Fibroblast of mammary gland (primary cell): ENCODE data around the gene LSM5.

Experiments
- DNase-seq: peaks from one replicate; pipeline ENCODE4 v3.0.0-alpha.2; 2010; ENCODE audit warnings: low read depth
- H3K4me3 ChIP-seq: 2 replicates; pipeline ENCODE4 v1.5.1; 2011; ENCODE audit warnings: low read depth, mild to moderate bottlenecking, low read length, moderate library complexity; ENCODE audit not compliant: control insufficient read depth
- TF ChIP-seq, protein P1 (sequence below): conservative IDR thresholded peaks from 2 replicates; pipeline ENCODE4 v1.5.1; 2011; ENCODE audit warnings: low read depth, low read length, inconsistent platforms; ENCODE audit not compliant: control insufficient read depth, insufficient read depth

The LSM5 gene

DNA sequence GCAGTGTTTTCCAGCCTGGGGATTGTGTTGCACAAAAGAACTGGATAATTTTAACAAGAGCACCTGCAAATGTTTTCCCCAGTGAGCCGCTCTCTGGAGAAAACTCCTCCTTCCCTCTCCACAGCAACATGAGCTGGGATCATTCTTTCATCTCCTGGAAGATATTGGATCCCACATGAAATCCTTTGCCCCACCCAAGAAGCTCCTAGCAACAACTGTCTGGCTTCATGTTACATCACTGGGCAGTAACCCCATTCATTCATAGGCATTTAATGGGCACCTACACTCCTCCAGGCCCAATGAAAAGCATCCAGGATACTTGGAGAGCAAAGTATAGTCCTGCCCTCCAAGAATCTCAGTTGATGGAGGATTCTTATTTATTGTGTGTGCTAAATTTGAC, 27.2 kb downstream of the LSM5 start:
- H3K4me3 ChIP-seq: no peak overlapping the region
- no peak for DNase-seq
- TF ChIP-seq, protein P1, sequence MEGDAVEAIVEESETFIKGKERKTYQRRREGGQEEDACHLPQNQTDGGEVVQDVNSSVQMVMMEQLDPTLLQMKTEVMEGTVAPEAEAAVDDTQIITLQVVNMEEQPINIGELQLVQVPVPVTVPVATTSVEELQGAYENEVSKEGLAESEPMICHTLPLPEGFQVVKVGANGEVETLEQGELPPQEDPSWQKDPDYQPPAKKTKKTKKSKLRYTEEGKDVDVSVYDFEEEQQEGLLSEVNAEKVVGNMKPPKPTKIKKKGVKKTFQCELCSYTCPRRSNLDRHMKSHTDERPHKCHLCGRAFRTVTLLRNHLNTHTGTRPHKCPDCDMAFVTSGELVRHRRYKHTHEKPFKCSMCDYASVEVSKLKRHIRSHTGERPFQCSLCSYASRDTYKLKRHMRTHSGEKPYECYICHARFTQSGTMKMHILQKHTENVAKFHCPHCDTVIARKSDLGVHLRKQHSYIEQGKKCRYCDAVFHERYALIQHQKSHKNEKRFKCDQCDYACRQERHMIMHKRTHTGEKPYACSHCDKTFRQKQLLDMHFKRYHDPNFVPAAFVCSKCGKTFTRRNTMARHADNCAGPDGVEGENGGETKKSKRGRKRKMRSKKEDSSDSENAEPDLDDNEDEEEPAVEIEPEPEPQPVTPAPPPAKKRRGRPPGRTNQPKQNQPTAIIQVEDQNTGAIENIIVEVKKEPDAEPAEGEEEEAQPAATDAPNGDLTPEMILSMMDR: no peak

DNA sequence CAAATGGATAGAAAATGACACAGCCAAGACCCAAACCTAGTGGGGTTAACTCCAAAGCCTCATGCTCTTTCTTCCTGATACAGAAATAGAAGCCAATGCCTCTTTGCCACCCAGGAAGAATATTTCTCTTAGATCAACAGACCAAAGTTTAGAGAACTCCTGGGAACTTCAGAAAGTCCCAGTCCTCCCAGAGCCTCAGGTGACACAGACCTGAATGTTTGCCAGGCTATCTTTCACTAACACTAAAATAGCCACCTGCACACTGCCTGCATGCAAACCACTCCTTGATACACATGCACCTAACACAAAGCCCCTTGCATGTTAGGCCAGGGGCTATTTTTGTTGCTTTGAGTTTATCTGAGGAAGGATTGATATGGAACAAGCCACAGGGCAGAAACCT, 27.7 kb downstream of the LSM5 start:
- DNase-seq: no peak
- no peak overlapping the region for H3K4me3 ChIP-seq
- TF ChIP-seq, protein P1: no peak

DNA sequence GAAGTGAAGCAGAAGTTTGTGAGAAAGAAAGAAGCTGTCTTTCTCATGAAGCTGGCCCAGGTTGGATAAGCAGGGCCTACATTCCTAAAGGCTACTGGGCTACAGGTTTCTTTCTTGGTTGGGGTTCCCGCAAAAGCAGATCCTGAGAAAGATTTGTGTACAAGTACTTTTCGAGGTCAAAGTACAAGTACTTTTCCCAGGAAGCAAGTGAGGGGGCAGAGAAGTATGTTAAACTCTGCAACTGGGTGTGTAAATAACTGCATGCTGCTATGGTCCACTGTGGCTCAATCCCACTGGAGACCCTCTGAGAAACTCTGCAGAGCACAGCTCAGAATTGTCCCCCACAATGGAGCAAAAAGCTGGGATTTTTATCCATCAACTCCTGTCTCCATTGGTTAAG, 28.7 kb downstream of the LSM5 start:
- TF ChIP-seq, protein P1: no peak
- DNase-seq: no peak
- no peak overlapping the region for H3K4me3 ChIP-seq

DNA sequence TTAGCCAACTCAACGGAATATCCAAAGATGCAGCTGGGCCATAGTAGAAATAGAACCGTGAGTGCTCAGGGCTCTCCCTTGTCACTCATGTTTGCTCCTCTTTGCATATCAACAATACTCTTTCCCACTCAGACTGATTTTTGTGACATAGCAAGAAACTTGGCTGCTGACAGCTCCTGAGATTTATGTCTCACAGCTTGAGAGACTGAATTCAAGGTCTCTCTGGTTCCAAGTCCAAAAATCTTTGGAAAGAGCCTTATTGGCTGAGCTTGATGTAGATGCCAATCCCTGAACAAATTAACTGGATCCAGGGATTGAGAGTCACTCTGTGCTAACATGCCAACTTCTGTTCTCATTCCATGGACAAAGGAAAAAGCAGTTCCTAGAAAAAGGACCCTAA, 30.4 kb downstream of the LSM5 start:
- TF ChIP-seq, protein P1: no peak
- H3K4me3 ChIP-seq: no peak overlapping the region
- DNase-seq: no peak

DNA sequence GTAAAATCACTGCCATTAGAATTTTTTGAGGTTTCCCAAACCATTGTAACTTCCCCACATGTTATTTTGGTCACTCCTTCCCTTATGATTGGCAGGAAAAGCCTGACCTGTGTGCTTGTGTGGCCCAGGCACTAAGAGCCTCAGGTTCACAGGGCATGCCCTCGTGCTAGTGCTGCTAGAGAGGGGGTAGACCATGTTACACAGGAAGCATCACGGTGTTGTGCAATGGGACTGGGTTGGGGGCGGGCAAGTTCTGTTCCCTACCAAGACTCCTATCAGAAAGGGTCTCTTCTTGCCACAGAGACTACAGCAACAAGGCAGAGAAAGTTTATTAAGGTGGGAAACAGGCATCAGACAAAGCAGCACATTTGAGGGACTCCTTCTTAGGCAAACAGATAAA, 32.2 kb downstream of the LSM5 start:
- TF ChIP-seq, protein P1: no peak
- no peak overlapping the region for H3K4me3 ChIP-seq
- DNase-seq: no peak

DNA sequence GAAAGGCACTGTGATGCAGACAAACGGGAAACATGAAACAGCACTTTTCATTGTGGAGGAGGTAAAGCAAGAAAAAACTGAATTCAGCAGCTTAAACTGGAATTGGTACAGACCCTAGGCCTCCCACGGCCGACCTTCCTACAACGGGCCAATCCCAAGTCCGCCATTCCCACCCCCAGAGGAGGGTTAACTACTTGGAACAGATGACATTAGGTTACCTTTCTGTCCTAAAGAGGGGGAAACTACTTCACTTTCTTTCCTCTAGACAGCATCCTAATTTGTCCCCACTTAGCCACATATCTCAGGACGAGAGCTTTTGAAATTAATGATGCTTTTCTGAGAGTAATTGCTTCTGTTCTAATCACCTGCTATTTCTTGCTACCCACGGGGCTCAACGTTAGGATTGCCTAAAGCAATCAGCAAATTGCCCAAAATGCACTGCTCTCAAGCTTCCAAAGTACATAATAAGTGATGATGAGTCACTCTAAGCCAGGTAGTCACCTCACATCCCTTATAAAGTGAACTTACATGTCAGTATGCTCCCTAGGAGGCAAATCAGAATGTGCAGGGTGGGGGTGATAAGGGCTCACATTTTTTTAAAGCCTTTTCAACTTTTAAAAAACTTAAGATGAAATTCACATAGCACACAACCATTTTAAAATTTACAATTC, 36.7 kb downstream of the LSM5 start:
- H3K4me3 ChIP-seq: no peak overlapping the region
- no peak for DNase-seq
- TF ChIP-seq, protein P1: no peak

DNA sequence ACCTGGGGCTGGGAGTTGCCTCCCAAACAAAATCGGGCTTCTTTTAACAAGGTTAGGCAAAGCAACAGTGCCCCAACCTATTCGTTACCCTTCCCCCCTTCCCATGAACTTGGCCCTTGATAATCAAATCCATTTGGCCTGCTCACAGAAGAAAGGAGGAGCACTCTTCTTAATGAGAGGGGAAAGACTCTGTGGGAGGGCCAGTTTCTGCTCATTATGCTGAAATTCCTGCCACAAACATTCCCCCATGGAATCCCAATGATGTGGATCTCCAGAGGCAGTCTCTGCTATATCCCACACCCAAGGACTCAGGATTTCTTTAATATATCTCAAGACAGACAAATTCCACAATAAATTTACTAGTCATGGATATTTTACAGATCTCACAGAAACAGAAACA, 43.0 kb downstream of the LSM5 start:
- TF ChIP-seq, protein P1: no peak
- DNase-seq: no peak
- no peak overlapping the region for H3K4me3 ChIP-seq
